OCI-LY1 (cell line): ENCODE data around the gene NT5C2.
A peak's percentile ranks its signal among the peaks of the same experiment; 100 is the strongest.
"Not testable (repeated sequence)": the region's sequence is repeated elsewhere in the genome, so short reads cannot be mapped to it uniquely, and the experiment has no call there.

Source experiments
- H2AFZ ChIP-seq: fragments of 200-600 bp; sonication (generic), shearing (Covaris generic); 2 replicates; pipeline ENCODE4 v1.6.0; 2014; ENCODE audit warnings: antibody characterized with exemption, mild to moderate bottlenecking, low read length
- H3F3A ChIP-seq: fragments of 200-600 bp; sonication (generic), shearing (Covaris generic); 2 replicates; pipeline ENCODE4 v1.6.0; 2014; ENCODE audit warnings: mild to moderate bottlenecking, antibody characterized with exemption, low read length, moderate library complexity; ENCODE audit not compliant: insufficient read depth
- H3K27ac ChIP-seq: fragments of 200-600 bp; sonication (generic); 2 replicates; pipeline ENCODE4 v1.5.1; 2014; ENCODE audit warnings: low read length, mixed run types, mild to moderate bottlenecking, low read depth; ENCODE audit not compliant: poor library complexity, severe bottlenecking
- H3K27me3 ChIP-seq: fragments of 200-600 bp; sonication (generic); 2 replicates; pipeline ENCODE4 v1.6.0; 2014; ENCODE audit warnings: antibody characterized with exemption, mild to moderate bottlenecking, low read length, moderate library complexity; ENCODE audit not compliant: insufficient read depth
- H3K36me3 ChIP-seq: fragments of 200-600 bp; sonication (generic); 2 replicates; pipeline ENCODE4 v1.6.1; 2014; ENCODE audit warnings: mild to moderate bottlenecking, antibody characterized with exemption, low read length, moderate library complexity, mixed read lengths; ENCODE audit not compliant: insufficient read depth
- H3K4me1 ChIP-seq: fragments of 200-600 bp; sonication (generic); 2 replicates; pipeline ENCODE4 v1.5.1; 2014; ENCODE audit warnings: mild to moderate bottlenecking, low read length, moderate library complexity; ENCODE audit not compliant: insufficient read depth, severe bottlenecking
- H3K4me2 ChIP-seq: fragments of 200-600 bp; sonication (generic), shearing (Covaris generic); 2 replicates; pipeline ENCODE4 v1.6.1; 2014; ENCODE audit warnings: low read length
- H3K4me3 ChIP-seq: fragments of 200-600 bp; sonication (generic); 2 replicates; pipeline ENCODE4 v1.5.1; 2014; ENCODE audit warnings: low read length, low read depth, mild to moderate bottlenecking, mixed read lengths; ENCODE audit not compliant: poor library complexity, severe bottlenecking
- H3K79me2 ChIP-seq: fragments of 200-600 bp; shearing (Covaris generic); 2 replicates; pipeline ENCODE4 v1.6.1; 2016; ENCODE audit warnings: mixed run types, low read length, mixed read lengths; ENCODE audit not compliant: insufficient read depth
- H3K9ac ChIP-seq: fragments of 200-600 bp; sonication (generic), shearing (Covaris generic); 2 replicates; pipeline ENCODE4 v1.6.1; 2014; ENCODE audit warnings: mild to moderate bottlenecking, low read length, mixed read lengths
- H3K9me2 ChIP-seq: fragments of 200-600 bp; sonication (generic), shearing (Covaris generic); 2 replicates; pipeline ENCODE4 v1.6.1; 2014; ENCODE audit warnings: low read depth, mild to moderate bottlenecking, low read length, mixed read lengths
- H3K9me3 ChIP-seq: fragments of 200-600 bp; shearing (Covaris generic); 2 replicates; pipeline ENCODE4 v1.6.1; 2014; ENCODE audit warnings: low read length, mixed read lengths
- H4K20me1 ChIP-seq: fragments of 200-600 bp; sonication (generic), shearing (Covaris generic); 2 replicates; pipeline ENCODE4 v1.6.0; 2016; ENCODE audit warnings: mild to moderate bottlenecking, low read length; ENCODE audit not compliant: insufficient read depth
- CTCF ChIP-seq: fragments of 200-600 bp; sonication (generic), shearing (Covaris generic); IDR thresholded peaks from 2 replicates; pipeline ENCODE4 v1.5.1; 2017; ENCODE audit warnings: mild to moderate bottlenecking, antibody characterized with exemption, low read length, moderate library complexity, mixed read lengths
- EZH2 ChIP-seq: fragments of 200-600 bp; sonication (generic), shearing (Covaris generic); IDR thresholded peaks from 2 replicates; pipeline ENCODE4 v1.8.0; 2017; ENCODE audit warnings: borderline replicate concordance, mixed run types, mild to moderate bottlenecking, antibody characterized with exemption, low read length, moderate library complexity, mixed read lengths

Gene NT5C2

GRCh38 chr10:103166523-103166922 lies 26.5 kb downstream of the NT5C2 start:
- Histone ChIP-seq H3K36me3 (peaks cover 89% of the 10 kb centered on the region), H2AFZ (no peak overlapping the region), H3K9ac (no peak overlapping the region), H3K4me1 (no peaks in the 10 kb centered on the region), H3K4me2 (no peak overlapping the region), H3K9me3 (peaks cover 5% of the 10 kb centered on the region), H3F3A (no peaks in the 10 kb centered on the region), H3K27ac (no peak overlapping the region), H4K20me1 (no peaks in the 10 kb centered on the region), H3K4me3 (no peak overlapping the region), H3K9me2 (no peaks in the 10 kb centered on the region), H3K27me3 (no peaks in the 10 kb centered on the region), H3K79me2 (peaks cover 8% of the 10 kb centered on the region)
- TF ChIP-seq EZH2 (no peak), CTCF (no peak)

DNA sequence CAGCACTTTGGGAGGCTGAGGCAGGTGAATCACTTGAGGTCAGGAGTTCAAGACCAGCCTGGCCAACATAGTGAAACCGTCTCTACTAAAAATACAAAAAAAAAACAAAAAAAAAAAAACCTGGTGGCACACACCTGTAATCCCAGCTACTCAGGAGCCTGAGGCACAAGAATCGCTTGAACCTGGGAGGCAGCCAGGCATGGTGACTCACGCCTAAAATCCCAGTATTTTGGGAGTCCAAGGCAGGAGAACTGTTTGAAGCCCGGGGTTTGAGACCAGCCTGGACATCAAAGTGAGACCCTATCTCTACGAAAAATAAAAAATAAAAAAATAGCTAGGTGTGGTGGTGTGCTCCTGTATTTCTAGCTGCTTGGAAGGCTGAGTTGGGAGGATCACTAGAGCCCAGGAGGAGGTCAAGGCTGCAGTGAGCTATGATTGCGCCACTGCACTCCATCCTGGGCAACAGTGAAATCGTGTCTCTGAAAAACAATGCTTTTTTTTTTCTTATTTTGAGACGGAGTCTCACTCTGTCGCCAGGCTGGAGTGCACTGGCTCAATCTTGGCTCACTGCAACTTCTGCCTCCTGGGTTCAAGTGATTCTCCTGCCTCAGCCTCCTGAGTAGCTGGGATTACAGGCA lies 29.2 kb downstream of the NT5C2 start:
- not testable (repeated sequence) for H3K27me3 ChIP-seq, H3K9me3 ChIP-seq, H3K4me1 ChIP-seq, H3K27ac ChIP-seq, H3K9ac ChIP-seq, H3K79me2 ChIP-seq, H4K20me1 ChIP-seq, H3K4me3 ChIP-seq, H3K4me2 ChIP-seq, H3F3A ChIP-seq, H3K9me2 ChIP-seq, H2AFZ ChIP-seq
- peaks cover 92% of the 10 kb centered on the region for H3K36me3 ChIP-seq

GRCh38 chr10:103157246-103157645 lies 35.8 kb downstream of the NT5C2 start:
- Histone ChIP-seq H3K36me3 (peaks cover 68% of the 10 kb centered on the region), H3K9me2 (no peaks in the 10 kb centered on the region), H3F3A (no peaks in the 10 kb centered on the region), H3K27ac (no peak overlapping the region), H3K79me2 (0 out of 2 replicates have a peak, but pooled peaks cover 7% of the 10 kb centered on the region), H3K4me2 (no peak overlapping the region), H3K4me1 (peaks cover 13% of the 10 kb centered on the region), H3K27me3 (no peaks in the 10 kb centered on the region), H3K4me3 (no peak overlapping the region), H3K9ac (no peak overlapping the region), H2AFZ (no peak overlapping the region), H4K20me1 (no peaks in the 10 kb centered on the region), H3K9me3 (no peaks in the 10 kb centered on the region)
- TF ChIP-seq EZH2 (no peak), CTCF (no peak)

DNA sequence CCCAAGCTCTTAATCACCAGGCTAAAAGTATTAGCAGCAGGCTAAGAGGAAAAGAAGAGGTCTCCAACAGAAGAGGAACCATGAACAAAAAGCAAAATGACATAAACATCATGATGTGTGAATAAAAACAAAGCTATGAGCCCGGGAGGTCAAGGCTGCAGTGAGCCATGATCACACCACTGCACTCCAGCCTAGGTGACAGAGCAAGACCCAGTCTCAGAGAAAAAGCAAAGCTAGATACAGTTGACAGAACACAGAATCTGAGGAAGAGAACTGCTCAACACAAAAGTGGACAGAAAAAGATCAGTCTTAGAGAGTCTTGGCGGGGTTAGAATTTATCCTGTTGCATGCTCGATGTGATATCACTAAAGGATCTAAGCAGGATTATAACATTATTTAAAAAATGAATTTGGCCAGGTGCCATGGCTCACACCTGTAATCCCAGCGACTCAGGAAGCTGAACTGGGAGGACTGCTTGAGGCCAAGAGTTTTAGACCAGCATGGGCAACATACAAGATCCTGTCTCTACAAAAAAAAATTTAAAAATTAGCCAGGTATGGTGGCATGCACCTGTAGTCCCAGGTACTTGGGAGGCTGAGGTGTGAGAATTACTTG lies 37.5 kb downstream of the NT5C2 start:
- Histone ChIP-seq H4K20me1 (no peaks in the 10 kb centered on the region), H3K4me2 (no peak overlapping the region), H2AFZ (no peak overlapping the region), H3K9ac (no peak overlapping the region), H3F3A (no peaks in the 10 kb centered on the region), H3K36me3 (peaks cover 71% of the 10 kb centered on the region), H3K4me1 (peaks cover 13% of the 10 kb centered on the region), H3K27me3 (no peaks in the 10 kb centered on the region), H3K4me3 (no peak overlapping the region), H3K9me3 (no peaks in the 10 kb centered on the region), H3K27ac (peak overlapping the region; percentile 23), H3K79me2 (0 out of 2 replicates have a peak, but pooled peaks cover 7% of the 10 kb centered on the region), H3K9me2 (no peaks in the 10 kb centered on the region)
- TF ChIP-seq EZH2 (no peak), CTCF (no peak)
